ENCODE measurements around the gene NUDT5. TPM values are rescaled to one million over a fixed set of nuclear protein-coding genes. Genes with fewer than 3 reads are reported as not detected.

The NUDT5 gene
- total RNA-seq = 62.2 and 86.5 TPM in 2 replicates

DNA sequence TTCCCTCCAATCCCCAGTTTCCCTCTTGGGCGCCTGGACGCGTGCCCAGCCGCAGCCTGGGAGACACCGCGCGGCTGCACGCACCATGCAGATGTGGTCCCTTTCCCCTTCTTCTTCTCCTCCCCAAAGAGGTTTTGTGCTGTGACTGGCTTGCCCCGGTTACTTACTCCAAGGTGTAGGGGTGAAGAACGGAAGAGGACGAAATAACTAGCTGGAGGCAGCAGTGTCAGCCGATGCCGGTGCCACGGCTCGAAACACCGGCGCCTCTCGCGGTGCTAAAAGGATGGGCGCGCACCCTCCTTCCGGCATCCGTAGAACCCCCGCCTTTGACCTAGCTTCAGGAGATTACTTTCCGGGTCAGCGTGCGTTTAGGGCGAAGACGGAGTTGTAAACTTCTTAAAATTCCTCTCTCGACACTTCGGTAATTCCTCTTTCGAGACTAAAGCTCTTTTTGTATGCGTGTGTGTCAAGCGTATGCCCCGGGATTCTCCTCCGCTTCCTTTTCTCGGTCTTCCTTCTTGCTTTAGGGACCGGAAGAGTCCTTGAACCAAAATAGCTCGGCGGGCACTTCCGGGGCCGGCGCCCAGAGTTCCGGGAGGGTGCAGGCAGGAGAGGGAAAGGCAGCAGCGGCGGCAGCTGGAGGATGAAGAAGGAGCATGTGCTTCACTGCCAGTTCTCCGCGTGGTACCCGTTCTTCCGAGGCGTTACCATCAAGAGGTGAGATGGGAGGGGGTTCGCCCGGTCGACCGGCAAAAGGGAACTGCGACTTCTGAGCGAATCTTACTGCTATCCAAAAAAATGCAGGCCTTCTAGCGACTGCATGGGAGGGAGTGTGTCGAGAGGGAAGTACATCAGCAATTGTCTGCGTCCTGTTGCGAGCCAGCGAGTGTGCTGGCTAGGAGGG lies at the start of gene NUDT5, which contains the start of gene CDC123:
Gene NUDT5, minus strand, starts transcription at position 289 of the 904 bp plus-strand sequence. CDS start 9,600 bp downstream, outside the sequence.
Gene CDC123, plus strand, starts transcription at position 586 of the 904 bp plus-strand sequence. Its CDS starts 58 bp downstream, at position 644.

DNA sequence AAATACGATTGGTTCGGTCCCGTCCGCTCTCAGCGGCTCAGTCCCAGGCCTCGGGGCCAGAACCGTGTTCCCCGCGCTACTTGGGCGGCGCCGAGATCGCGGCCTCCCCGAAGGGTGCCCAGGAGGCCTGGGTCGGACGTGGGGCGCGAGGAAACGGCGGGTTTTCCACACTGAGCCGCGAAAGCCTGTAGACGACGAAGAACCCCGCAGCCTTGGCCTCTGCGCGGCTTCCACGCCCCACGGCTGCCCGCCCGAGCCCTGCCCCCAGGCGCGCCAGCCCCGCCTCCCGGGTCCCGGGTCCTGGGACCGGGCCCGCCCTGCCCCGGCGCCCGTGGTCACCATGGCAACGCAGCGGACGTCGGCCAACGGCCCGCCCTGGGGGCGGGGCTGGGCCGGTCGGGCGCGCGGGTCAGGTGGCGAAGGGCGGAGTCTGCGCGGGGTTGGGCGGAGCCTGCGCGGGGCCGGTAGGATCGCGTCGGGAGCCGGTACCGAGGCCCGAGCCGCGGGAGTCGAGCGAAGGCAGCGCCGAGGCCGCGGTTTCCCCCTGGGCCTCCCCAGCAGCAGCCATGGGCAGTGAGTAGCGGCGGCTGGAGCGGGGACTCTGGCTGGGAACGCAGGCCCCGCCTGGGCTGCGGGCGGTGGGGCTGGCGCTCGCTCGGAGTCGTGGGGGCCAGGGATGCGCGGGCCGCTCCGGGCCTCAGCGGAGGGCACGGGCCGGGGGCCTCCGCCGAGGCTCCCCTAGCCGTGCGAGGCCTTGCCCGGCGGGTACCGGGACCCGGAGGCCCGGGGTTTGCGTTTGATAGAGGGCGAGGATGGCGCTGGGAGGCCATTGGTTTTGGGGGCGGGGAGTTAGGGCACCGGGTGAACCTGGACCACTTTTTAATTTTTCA lies 66.2 kb downstream of the NUDT5 start, which contains the start of gene SEC61A2:
Gene SEC61A2, plus strand, starts transcription at position 456 of the 890 bp plus-strand sequence. Its CDS starts 111 bp downstream, at position 567.

Other genes with a start within 250 kb of the NUDT5 start
- gene UPF2, start 153.1 kb downstream of the NUDT5 start, total RNA-seq = 18.0 and 24.6 TPM in 2 replicates
- 23.1 and 36.7 TPM in 2 replicates for gene DHTKD1, start 126.9 kb downstream of the NUDT5 start, total RNA-seq
- gene SEC61A2, start 66.2 kb downstream of the NUDT5 start, total RNA-seq = 5.0 and 8.9 TPM in 2 replicates
- gene CDC123, start 297 bp upstream of the NUDT5 start, total RNA-seq = 124 and 126 TPM in 2 replicates
- 0.29 and 2.5 TPM in 2 replicates for gene CAMK1D, start 153.7 kb upstream of the NUDT5 start, total RNA-seq